ENCODE results near the gene TLE3.

The TLE3 gene

GRCh38 chr15:69998541-69999391, 99.0 kb downstream of the TLE3 start:
- no peak for DNase-seq

- DNase-seq, result no peak
Measured at GRCh38 chr15:69997813-69998212, 99.9 kb downstream of the TLE3 start.

All from SIG-M5 (cell line).